Gastrocnemius medialis (tissue), 4 donors: ENCODE data around the gene COP1.

Source experiments
- CTCF ChIP-seq, 5 experiments: fragments of 450-650 bp in 3 of 5; fragments of 200-600 bp in 2 of 5; sonication (generic) in 2 of 5; IDR thresholded peaks in 4 of 5; conservative IDR thresholded peaks in 1 of 5; 1 replicate in 4 of 5; 2 replicates in 1 of 5; pipeline ENCODE4 v1.5.1; 2016 to 2019; ENCODE audit warnings: antibody characterized with exemption in 5 of 5, mild to moderate bottlenecking in 3 of 5, moderate library complexity in 3 of 5
- POLR2A ChIP-seq, 2 donors: fragments of 450-650 bp; IDR thresholded peaks; one replicate each; pipeline ENCODE4 v1.6.1; 2017; ENCODE audit warnings: antibody characterized with exemption in 2 of 2, mild to moderate bottlenecking in 2 of 2, moderate library complexity in 2 of 2

DNA sequence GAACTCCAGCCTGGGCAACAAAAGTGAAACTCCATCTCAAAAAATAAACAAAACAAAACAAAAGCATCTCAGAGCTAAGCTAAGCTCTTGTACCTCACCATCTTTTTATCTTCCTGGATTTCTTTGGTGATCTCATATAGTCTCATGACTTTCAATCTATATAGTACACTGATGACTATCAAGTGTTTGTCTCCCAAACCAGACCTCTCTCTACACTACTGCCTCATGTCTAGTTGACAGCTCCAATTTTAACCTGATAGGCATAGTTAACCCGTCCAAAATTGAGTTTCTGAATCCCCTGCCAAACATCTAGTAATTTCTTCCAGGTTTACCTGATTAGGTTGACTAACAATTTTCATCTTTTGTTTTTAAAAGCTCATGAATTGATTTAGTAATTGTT lies 151.7 kb downstream of the COP1 start:
- TF ChIP-seq CTCF (IDR thresholded peaks at IDR 0.05 in 4 of 5, conservative IDR thresholded peaks at IDR 0.05 in 1 of 5), result no peak
- TF ChIP-seq POLR2A (IDR thresholded peaks at IDR 0.05), result no peak
